GM12878 (cell line): ENCODE measurements around the gene MXRA7. TPM values are rescaled to one million over a fixed set of nuclear protein-coding genes. Genes with fewer than 3 reads are reported as not detected.

Experiments used
- ATAC-seq: fragments of 200-7000 bp; cut with Tn5 transposase; 3 replicates; pipeline ENCODE4 v1.9.1; 2020; ENCODE audit warnings: mild to moderate bottlenecking, moderate library complexity
- BruUV-seq: library from RNA; stranded (reverse); fragments of 400-500 nt; replicated peaks from 2 replicates; lab custom pipeline; 2021; lab: Mats Ljungman, UMichigan
- CTCF ChIA-PET: fragments of 300-600 bp; sonication (Branson Sonifier 250); formaldehyde crosslinking; extraction: SDS; loops from one replicate; lab custom pipeline; 2021; ENCODE audit warnings: inconsistent platforms; lab: Yijun Ruan, JAX
- POLR2A ChIA-PET: fragments of 350-600 bp; formaldehyde crosslinking; extraction: SDS; loops from one replicate; lab custom pipeline; 2021; ENCODE audit warnings: inconsistent platforms; lab: Charles Lee
- RAD21 ChIA-PET: fragments of 300-600 bp; sonication (Branson Sonifier 250); formaldehyde crosslinking; loops from one replicate; lab custom pipeline; 2023; ENCODE audit warnings: antibody characterized with exemption; ENCODE audit not compliant: unreplicated experiment; lab: Charles Lee
- SMC1A ChIA-PET: fragments of 300-600 bp; sonication (Branson Sonifier 250); formaldehyde crosslinking; loops from one replicate; lab custom pipeline; 2023; ENCODE audit not compliant: unreplicated experiment, uncharacterized antibody; lab: Charles Lee
- DNase-seq: peaks from one replicate; pipeline ENCODE4 v3.0.0-alpha.2; 2011; ENCODE audit warnings: low read depth, low spot score
- FAIRE-seq: peaks from 3 replicates; lab custom pipeline; 2011; peaks lifted over from hg19 to GRCh38; lab: Jason Lieb, UNC
- H2AFZ ChIP-seq: 2 replicates; pipeline ENCODE4 v1.6.0; 2011; ENCODE audit warnings: low read depth, low read length, control low read depth; ENCODE audit not compliant: control insufficient read depth
- H3K27ac ChIP-seq: 2 replicates; pipeline ENCODE4 v1.5.1; 2011; ENCODE audit warnings: control low read depth; ENCODE audit not compliant: control insufficient read depth, insufficient read depth
- H3K27me3 ChIP-seq, 2 experiments: replicated peaks in 1 of 2; 2 replicates each; pipeline versions ENCODE4 v1.6.0 to v1.6.1; 2011; ENCODE audit warnings: low read length in 1 of 2; ENCODE audit not compliant: control insufficient read depth in 2 of 2, insufficient read depth in 2 of 2
- H3K36me3 ChIP-seq, 2 experiments: 2 replicates each; pipeline ENCODE4 v1.5.1; 2011; ENCODE audit warnings: low read length in 1 of 2; ENCODE audit not compliant: control insufficient read depth in 2 of 2, insufficient read depth in 2 of 2
- H3K4me1 ChIP-seq: 2 replicates; pipeline ENCODE4 v1.6.1; 2011; ENCODE audit warnings: mild to moderate bottlenecking, low read length, moderate library complexity, mixed read lengths; ENCODE audit not compliant: control insufficient read depth, insufficient read depth
- H3K4me2 ChIP-seq: 2 replicates; pipeline ENCODE4 v1.6.0; 2011; ENCODE audit warnings: control low read depth; ENCODE audit not compliant: control insufficient read depth, insufficient read depth
- H3K4me3 ChIP-seq: fragments of 200-600 bp; sonication (generic); 2 replicates; pipeline ENCODE4 v1.5.1; 2016
- H3K79me2 ChIP-seq: 2 replicates; pipeline ENCODE4 v1.6.0; 2011; ENCODE audit warnings: low read length; ENCODE audit not compliant: control insufficient read depth, insufficient read depth
- H3K9ac ChIP-seq: 2 replicates; pipeline ENCODE4 v1.8.0; 2011; ENCODE audit warnings: low read length, control low read depth, mixed read lengths; ENCODE audit not compliant: control insufficient read depth, insufficient read depth
- H3K9me3 ChIP-seq: replicated peaks from 3 replicates; pipeline ENCODE4 v1.5.1; 2011; ENCODE audit warnings: mild to moderate bottlenecking, low read length; ENCODE audit not compliant: control insufficient read depth, insufficient read depth
- H4K20me1 ChIP-seq: 2 replicates; pipeline ENCODE4 v1.6.0; 2011; ENCODE audit not compliant: control insufficient read depth, insufficient read depth
- CHD4 ChIP-seq: fragments of 200-600 bp; sonication (generic); IDR thresholded peaks from 2 replicates; pipeline ENCODE4 v1.6.1; 2016; ENCODE audit warnings: mild to moderate bottlenecking
- HDAC6 ChIP-seq: fragments of 200-600 bp; sonication (generic); IDR thresholded peaks from one replicate; pipeline ENCODE4 v1.8.0; 2017; ENCODE audit warnings: antibody characterized with exemption; ENCODE audit not compliant: unreplicated experiment
- NR2C2 ChIP-seq: IDR thresholded peaks from 2 replicates; pipeline ENCODE4 v1.6.1; 2011; ENCODE audit warnings: borderline replicate concordance, low read depth; ENCODE audit not compliant: control insufficient read depth, insufficient read length
- PAX8 ChIP-seq: fragments of 450-650 bp; IDR thresholded peaks from 2 replicates; pipeline ENCODE4 v1.6.1; 2017; ENCODE audit warnings: mild to moderate bottlenecking, moderate library complexity
- POLR2AphosphoS5 ChIP-seq: IDR thresholded peaks from 2 replicates; pipeline ENCODE4 v1.6.1; 2011; ENCODE audit warnings: mild to moderate bottlenecking, low read length, inconsistent platforms
- POU2F2 ChIP-seq: IDR thresholded peaks from 3 replicates; pipeline ENCODE4 v1.6.1; 2011; ENCODE audit warnings: low read depth, mild to moderate bottlenecking, low read length, borderline replicate concordance
- RFX5 ChIP-seq: IDR thresholded peaks from 2 replicates; pipeline ENCODE4 v1.6.1; 2011; ENCODE audit warnings: low read depth, low read length, improper control_type of control experiment
- TBL1XR1 ChIP-seq: IDR thresholded peaks from 2 replicates; pipeline ENCODE4 v1.6.1; 2012; ENCODE audit warnings: low read depth, low read length, improper control_type of control experiment
- YY1 ChIP-seq: IDR thresholded peaks from 2 replicates; pipeline ENCODE4 v1.6.1; 2011; ENCODE audit warnings: low read depth, mild to moderate bottlenecking, low read length
- ZNF217 ChIP-seq: fragments of 450-650 bp; IDR thresholded peaks from 2 replicates; pipeline ENCODE4 v1.6.1; 2017; ENCODE audit warnings: antibody characterized with exemption, mild to moderate bottlenecking
- WGBS: methylation state at CpG from one replicate; pipeline ENCODE4 v1.1.6; 2016; ENCODE audit warnings: low lambda C conversion rate; ENCODE audit not compliant: insufficient replicate concordance, insufficient coverage; ENCODE audit errors: missing lambda C conversion rate; 5-methylcytosine and 5-hydroxymethylcytosine counted together
- in situ Hi-C: fragments of 300-500 bp; cut with MboI; formaldehyde crosslinking; loops from 9 replicates; pipeline ENCODE4 v1.14.3; 2018; ENCODE audit warnings: mixed read lengths
- intact Hi-C: fragments of 100-400 bp; cut with micrococcal nuclease; formaldehyde crosslinking; loops from one replicate; pipeline ENCODE4 v1.14.2; 2022; ENCODE audit not compliant: unreplicated experiment
- polyA plus RNA-seq, 11 experiments: library from polyadenylated mRNA; depleted of rRNA in 4 of 11; unstranded in 6 of 11; stranded (reverse) in 5 of 11; fragments of >200 nt; fragmentation: Nextera tagmentation in 4 of 11; fragmentation: Illumina TruSeq in 1 of 11; extraction: Ambion mirVana in 4 of 11; extraction: Trizol in 1 of 11; gene quantifications; 1 replicate in 1 of 11; 2 replicates in 10 of 11; pipeline versions ENCODE4 v1.2.1 to v1.2.3, GENCODE V29; 2011 to 2016; ENCODE audit warnings: inconsistent platforms in 2 of 11, missing spikeins in 2 of 11, low read depth in 1 of 11
- total RNA-seq, 4 experiments: library from RNA; depleted of rRNA in 3 of 4; stranded (reverse); fragments of >200 nt in 3 of 4; fragmentation: Illumina TruSeq in 1 of 4; extraction: Trizol in 1 of 4; gene quantifications; 2 replicates each; pipeline versions ENCODE4 v1.2.1 to v1.2.3, GENCODE V29; 2013 to 2021
- TF ChIP-seq, protein P1 (sequence below): IDR thresholded peaks from 2 replicates; pipeline ENCODE4 v1.6.1; 2012; ENCODE audit warnings: low read depth, low read length, improper control_type of control experiment
- TF ChIP-seq, protein P2 (sequence below): IDR thresholded peaks from 2 replicates; pipeline ENCODE4 v1.6.1; 2011; ENCODE audit warnings: low read depth, mild to moderate bottlenecking, low read length, moderate library complexity, borderline replicate concordance; ENCODE audit errors: extremely low read depth
- TF ChIP-seq, protein P3 (sequence below): IDR thresholded peaks from 2 replicates; pipeline ENCODE4 v1.6.1; 2012; ENCODE audit warnings: low read length, inconsistent platforms

MXRA7 gene
- total and polyA plus RNA-seq, 10 of the 15 experiments (the other 5 are each of a cell fraction or from before 2014, with no cell fraction given): 0.03 to 2.0 (median 0.33) TPM

DNA sequence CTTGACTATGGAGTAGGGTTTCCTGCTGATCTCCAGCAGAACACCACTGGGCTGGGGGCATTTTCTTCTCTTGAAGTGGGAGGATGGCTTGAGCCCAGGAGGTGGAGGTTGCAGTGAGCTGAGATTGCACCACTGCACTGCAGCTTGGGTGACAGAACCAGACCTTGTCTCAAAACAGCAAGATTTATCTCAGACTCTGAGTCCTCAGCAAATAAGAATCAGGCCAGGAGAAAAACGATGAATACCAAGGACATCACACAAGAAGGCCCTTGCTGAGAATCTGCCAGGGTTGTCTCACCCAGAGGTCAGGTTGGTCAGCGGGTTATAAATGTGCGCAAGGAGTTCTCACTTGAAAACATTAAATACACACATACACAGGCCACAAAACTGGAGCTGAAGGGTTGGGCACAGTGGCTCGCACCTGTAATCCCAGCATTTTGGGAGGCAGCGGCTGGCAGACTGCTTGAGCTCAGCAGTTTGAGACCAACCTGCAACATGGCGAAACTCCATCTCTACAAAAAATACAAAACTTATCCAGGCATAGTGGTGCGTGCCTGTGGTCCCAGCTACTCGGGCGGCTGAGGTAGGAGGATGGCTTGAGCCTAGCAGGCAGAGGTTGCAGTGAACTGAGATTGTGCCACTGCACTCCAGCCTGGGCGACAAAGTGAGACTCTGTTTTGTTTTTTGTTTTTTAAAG, 7.7 kb downstream of the MXRA7 start:
- RAD21 ChIA-PET: no interaction called here
- Histone ChIP-seq H3K9ac (no peak overlapping the region), H3K79me2 (no peaks in the 10 kb centered on the region), H3K27ac (no peak overlapping the region), H3K9me3 (no peaks in the 10 kb centered on the region), H3K4me1 (no peaks in the 10 kb centered on the region), H2AFZ (no peak overlapping the region)
- FAIRE-seq (no peak), DNase-seq (no peak)
- CTCF ChIA-PET: interaction anchor here (0.7 to 1.8 kb wide), 3 partner anchors 9 to 21 kb away, joined by 3 to 8 read pairs (median 5); no protein-coding TSS in a partner anchor
- no TSS peak for BruUV-seq
- in situ Hi-C loops (no loop called here), intact Hi-C loops (no loop called here)
- 63% methylated on average over 10 of the region's 10 CpGs for WGBS
- TF ChIP-seq HDAC6: no peak
- no peak for TF ChIP-seq CHD4
- TF ChIP-seq, protein P1, sequence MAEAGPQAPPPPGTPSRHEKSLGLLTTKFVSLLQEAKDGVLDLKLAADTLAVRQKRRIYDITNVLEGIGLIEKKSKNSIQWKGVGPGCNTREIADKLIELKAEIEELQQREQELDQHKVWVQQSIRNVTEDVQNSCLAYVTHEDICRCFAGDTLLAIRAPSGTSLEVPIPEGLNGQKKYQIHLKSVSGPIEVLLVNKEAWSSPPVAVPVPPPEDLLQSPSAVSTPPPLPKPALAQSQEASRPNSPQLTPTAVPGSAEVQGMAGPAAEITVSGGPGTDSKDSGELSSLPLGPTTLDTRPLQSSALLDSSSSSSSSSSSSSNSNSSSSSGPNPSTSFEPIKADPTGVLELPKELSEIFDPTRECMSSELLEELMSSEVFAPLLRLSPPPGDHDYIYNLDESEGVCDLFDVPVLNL: no peak
- no peak for TF ChIP-seq ZNF217
- no peak for TF ChIP-seq RFX5
- TF ChIP-seq TBL1XR1: no peak
- no peak for TF ChIP-seq NR2C2
- no peak for TF ChIP-seq POU2F2
- no peak for TF ChIP-seq YY1
- TF ChIP-seq, protein P2, sequence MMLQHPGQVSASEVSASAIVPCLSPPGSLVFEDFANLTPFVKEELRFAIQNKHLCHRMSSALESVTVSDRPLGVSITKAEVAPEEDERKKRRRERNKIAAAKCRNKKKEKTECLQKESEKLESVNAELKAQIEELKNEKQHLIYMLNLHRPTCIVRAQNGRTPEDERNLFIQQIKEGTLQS: no peak
- TF ChIP-seq, protein P3, sequence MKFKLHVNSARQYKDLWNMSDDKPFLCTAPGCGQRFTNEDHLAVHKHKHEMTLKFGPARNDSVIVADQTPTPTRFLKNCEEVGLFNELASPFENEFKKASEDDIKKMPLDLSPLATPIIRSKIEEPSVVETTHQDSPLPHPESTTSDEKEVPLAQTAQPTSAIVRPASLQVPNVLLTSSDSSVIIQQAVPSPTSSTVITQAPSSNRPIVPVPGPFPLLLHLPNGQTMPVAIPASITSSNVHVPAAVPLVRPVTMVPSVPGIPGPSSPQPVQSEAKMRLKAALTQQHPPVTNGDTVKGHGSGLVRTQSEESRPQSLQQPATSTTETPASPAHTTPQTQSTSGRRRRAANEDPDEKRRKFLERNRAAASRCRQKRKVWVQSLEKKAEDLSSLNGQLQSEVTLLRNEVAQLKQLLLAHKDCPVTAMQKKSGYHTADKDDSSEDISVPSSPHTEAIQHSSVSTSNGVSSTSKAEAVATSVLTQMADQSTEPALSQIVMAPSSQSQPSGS: no peak
- TF ChIP-seq POLR2AphosphoS5: no peak
- TF ChIP-seq PAX8: no peak
- TF ChIP-seq, all 136 proteins: peak for 0
- no peaks in the 10 kb centered on the region for H4K20me1 ChIP-seq
- SMC1A ChIA-PET: no interaction called here
- H3K36me3 ChIP-seq: no peaks in the 10 kb centered on the region
- no peak for ATAC-seq
- H3K27me3 ChIP-seq: no peaks in the 10 kb centered on the region; a peak in 1 of 4 replicates
- no peak overlapping the region for H3K4me2 ChIP-seq
- POLR2A ChIA-PET: interaction anchor here (0.6 kb wide), 1 partner anchor 9 kb away, joined by 3 read pairs; no protein-coding TSS in a partner anchor
- H3K4me3 ChIP-seq: no peak overlapping the region
